GM21528 (cell line): ENCODE results near the gene LTK.

Experiments
- ATAC-seq: cut with Tn5 transposase; IDR thresholded peaks from one replicate; pipeline ENCODE4 v1.9.1; 2021; ENCODE audit warnings: mild to moderate bottlenecking, moderate library complexity; ENCODE audit not compliant: unreplicated experiment, low FRiP score

The LTK gene

DNA sequence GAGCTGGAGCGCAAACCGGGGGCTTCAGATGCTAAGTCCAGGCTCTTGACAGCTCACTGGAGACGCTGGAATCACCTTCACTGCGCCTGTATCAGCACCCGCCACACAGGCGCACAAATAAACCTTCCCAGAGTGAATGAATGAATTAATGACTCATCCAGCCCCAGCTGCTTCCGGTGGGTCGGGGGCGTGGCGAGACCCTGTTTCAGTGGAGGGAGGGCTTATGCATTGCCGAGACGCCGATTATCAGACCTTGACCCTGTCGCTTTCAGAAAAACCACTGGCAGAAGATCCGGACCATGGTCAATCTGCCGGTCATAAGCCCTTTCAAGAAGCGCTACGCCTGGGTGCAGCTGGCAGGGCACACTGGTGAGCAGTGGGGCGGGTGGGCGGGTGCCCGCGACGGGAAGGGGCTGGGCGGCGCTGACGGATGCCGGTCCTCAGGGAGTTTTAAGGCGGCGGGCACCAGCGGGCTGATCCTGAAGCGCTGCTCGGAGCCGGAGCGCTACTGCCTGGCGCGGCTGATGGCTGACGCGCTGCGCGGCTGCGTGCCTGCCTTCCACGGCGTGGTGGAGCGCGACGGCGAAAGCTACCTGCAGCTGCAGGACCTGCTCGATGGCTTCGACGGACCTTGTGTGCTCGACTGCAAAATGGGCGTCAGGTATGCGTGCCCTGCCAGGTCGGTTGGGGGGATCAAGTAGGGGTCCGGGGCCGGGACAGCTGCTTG, 12.3 kb downstream of the LTK start:
- no peak for ATAC-seq

DNA sequence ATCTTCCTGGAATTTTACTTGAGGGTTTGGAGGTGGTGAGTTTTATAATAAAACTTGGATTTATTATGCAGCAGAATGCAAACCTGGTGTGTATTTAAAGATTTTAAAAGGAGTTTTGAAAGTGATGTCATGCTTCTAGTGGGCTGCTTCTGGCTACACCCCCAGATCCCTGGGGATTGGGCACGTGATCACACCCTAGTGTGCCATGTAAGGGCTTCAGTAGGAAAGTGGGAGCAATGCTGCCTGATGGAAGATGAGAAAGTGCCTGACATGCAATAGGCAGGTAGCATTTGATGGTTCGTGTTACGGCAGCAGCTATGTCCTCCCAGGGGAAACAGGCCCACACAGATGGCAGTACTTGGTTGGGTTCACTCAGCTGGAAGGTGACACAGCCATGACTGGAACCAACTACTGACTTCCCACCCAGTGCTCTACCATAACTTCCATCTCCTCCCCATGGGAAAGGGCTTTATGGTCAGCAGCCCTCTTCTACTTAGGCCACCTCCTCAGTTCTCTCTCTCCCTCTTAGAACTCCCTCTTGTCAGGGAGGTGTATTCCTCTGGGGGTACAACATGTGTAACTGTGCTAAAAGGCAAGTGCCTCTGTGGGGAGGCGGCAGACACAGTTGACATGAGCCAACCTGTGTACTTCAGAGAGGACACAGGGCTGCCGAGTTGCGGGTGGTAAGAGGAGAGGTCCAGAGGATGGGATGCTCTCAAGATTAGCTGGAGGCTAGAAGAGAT, 14.3 kb downstream of the LTK start:
- no peak for ATAC-seq

DNA sequence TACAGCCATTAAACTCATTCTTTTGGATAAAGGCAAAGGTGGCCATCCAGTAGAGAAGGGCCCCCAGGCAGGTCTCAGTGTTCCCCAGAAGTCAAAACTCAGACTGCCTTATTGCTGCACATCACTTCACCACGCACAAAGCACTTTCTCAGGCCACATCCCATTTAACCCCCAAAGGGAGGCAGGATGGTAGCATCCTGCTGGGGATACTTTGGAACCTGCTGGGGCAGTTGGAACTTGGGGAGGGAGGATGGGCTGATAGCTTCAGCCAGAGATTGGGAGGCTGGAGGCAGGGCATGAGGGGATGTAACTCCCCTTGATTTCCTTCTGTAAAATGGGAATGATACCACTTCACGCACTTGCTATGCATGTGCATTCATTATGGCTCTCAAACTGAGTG, 15.0 kb downstream of the LTK start:
- ATAC-seq = no peak

DNA sequence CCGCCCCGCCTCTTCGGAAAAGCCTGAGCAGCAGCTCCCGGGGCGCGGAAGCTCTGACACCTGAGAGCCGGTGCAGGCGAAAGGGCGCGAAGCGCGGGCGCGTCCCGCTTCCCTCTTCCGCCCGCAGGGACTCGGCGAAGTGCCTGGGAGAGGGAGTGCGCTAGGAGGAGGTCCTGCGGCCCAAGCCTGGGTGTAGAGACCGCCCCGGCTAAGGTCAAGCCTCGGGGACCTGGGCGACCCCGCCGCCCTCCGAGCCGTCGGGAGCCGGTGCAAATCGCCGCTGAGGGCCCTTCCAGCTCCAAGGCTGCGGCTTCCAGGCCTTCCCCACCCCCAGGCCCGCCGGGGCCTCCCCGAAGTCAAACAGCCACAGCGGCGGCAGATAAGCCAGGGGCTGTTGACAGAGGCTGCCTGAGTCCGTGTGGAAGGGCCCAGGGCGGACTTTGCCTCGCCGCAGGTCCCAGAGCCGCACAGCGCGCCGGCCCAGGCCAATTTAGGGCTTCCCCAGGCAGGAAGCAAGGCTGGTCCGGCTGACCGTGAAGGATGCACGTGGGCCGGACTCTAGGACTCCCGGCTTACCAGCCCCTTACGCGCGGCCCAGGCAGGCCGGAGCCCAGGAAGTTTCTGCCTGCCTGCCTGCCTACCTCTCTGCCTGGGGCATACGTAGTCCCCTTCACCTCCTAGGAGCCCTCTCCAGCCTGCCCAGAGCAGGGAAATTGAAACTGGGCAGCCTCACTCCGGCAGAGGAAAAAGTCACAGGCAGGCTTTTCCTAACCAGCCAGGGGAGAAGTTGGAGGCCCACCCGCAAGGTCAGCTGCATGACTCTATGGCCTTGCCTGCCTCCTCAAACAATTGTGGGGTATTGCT, 17.7 kb downstream of the LTK start:
- no peak for ATAC-seq

DNA sequence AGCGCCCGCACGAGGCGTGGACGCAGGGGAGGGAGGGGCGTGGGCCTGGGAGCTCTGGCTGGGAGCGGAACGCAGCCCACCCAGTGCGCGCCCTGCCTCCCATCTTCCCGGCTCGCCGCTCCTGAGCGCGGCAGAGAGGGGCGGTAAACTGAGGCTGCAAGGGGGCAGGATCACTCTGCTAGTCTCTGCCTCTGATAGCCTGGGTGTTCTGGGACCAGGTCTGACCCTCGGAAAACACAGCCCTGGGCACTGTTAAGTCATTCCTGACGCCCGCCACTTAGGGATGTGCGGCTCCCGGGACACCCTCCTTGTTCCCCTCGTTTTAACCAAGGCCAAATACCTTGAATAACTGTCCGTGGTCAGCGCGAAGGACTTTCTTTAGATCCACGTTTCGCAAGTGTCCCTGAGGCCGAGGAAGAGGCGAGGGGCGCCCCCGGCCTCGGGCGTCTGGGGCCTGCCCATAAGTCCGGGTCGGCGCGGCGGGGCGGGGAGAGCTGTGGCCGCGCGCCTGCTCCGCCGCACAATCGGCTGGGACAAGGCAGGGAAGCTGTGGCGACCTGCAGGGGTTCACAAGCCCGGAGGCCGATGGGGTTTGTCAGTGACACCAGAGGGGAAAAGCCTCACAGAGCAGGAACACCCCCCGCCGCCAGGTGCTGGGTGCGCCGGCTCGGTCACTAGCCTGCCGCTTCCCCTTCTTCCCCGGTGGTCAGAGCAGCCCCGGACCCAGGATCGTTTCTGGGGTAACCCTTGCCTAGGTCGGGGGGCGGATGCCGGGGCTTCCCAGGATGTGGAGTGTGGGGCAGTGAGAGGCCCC, 18.5 kb downstream of the LTK start:
- no peak for ATAC-seq

DNA sequence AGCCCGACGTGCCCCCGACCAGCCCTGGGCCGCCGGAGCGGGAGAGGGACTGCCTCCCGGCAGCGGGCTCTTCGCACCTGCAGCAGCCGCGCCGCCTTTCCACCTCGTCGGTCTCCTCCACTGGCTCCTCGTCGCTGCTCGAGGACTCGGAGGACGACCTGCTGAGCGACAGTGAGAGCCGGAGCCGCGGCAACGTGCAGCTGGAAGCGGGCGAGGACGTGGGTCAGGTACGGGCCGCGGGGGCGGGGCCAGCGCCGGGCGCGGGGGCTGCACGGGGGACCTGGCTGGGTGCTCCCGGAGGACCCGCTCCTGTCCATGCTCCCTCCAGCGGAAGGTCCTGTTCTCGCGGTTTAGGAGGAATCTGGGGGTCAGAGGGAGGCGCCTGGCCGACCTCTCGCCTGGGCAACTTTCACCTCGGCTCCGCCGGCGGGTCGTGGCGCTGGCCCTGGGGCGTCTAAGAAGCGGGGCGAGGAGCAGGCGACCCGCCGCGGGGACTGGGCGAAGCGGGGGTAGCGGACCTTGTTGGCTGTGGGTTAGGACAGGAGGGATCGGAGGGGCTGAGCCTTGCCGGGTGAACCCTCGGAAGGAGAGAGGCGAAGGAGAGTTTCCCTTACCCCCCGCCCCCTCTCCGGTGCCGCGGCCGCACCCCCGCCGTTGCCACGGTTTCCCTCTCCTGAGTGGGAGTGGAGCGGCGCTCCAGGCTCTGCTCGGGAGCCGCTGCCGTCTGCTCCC, 19.3 kb downstream of the LTK start:
- peak; percentile 25 for ATAC-seq

DNA sequence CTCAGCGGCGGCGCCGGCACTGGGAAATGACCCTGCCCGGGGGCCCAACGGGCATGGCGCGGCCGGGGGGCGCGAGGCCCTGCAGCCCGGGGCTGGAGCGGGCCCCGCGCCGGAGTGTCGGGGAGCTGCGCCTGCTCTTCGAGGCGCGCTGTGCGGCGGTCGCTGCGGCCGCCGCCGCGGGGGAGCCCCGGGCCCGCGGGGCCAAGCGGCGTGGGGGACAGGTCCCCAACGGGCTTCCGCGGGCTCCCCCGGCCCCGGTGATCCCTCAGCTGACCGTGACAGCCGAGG, 19.8 kb downstream of the LTK start:
- no peak for ATAC-seq

DNA sequence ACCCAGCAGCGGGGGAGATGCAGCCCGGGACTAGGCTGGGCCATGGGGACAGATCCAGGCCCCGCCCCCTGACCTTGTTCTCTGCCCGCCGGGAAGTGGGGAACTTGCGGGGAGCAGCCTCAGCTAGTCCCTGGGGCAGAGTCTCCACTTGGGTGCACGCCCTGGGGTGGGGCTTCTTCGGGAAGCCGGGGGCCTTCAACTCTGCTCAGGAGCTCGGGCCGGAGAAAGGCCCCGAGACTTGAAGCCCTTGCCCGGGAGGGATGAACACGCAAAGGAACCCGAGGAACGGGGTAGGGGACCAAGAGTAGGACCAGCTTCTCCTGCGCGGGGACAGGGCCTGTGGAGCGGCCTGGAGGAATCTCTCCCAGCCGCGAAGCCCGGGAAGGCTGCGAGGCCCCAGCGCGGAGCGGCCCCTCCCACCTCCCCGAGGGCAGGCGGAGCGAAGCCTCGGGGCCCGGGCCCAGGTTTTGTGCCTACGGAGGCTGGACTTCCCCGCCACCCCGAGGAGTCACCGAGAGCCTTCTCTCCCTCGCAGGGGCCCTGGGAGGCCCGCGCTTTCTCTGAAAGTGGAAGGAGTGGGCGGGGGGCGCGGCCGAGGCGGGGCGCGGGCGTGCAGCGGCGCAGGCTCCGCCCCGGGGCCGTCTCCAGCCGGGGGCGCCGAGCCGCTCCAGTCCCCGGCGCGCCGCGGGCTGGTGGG, 20.3 kb downstream of the LTK start, which contains the start of gene ITPKA:
TSS of gene ITPKA (plus strand) at position 670 of the 697 bp plus-strand sequence. CDS start 54 bp downstream, outside the sequence.
- peak; percentile 69 for ATAC-seq

DNA sequence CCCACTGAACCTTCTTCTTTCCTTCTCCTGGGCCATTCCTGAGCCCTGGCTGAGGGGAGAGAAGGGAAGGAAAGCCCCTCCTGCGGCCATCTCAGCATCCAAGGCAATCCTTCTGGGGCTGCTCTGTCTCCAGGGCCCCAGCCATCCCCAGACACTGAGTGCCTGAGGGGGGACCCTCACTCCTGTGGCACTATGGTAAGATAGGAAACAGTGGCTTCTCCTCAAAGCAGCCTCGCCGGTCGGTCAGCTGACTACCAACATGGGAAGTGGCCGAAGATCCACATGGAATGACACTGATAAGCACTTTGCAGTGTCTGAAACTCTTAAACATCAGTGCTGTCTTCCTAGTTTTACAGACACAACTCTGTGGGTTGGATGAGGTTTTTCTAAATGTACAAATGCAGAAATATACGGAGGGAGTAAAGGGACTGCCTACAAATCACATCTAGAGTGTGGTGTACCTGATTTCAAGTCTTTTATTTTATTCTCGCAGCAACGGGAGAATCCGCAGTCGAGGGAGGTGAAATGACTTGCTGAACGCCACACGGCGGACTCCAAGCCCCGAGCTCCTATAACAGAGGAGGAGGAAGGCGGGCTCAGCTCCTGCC, 20.9 kb downstream of the LTK start:
- no peak for ATAC-seq

DNA sequence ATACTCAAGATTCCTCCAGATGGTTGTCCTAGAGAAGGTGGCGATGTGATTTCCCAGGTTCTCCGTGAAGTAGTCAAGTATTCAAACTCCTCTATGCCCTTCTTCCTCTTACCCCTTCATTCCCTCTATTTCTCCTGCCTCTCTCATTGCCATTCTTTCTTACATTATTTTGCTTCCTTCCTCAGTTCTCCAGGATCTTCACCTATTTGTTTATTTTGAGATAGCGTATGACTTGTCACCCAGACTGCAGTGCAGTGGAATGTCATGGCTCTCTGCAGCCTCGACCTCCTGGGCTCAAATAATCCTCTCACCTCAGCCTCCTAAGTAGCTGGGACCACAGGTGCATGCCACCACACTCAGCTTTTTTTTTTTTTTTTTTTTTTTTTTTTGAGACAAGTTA, 21.7 kb downstream of the LTK start:
- ATAC-seq = no peak

DNA sequence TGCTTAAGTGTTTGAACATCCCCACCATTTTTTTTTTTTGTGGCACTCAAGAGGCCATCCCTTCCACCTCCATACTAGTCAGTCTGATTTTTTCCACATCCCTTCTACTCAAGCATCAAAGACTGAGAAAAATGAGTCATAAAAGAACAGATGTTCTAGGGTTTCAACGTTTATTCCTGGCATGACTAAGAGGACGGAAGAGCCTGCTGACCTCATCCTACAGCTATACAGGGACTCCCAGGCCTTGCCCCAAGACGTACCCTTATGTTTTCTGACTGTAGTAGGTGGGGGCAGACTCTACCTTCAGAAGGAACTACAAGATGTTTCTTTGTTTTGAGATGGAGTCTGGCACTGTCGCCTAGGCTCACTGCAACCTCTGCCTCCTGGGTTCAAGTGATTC, 23.3 kb downstream of the LTK start:
- ATAC-seq = no peak

DNA sequence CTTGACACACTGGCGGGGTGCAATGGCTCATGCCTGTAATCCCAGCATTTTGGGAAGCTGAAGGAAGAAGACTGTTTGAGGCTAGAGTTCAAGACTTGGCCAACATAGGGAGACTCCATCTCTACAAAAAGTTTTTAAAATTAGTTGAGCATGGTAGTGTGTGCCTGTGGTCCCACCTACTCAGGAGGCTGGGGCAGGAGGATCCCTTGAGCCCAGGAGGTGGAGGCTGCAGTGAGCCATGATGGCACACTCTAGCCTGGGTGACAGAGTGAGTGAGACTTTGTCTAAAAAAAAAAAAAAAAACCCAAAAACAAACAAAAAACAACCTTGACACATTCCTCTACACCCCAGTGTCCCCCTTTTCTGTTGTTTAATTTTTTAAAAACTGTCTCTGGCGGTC, 24.0 kb downstream of the LTK start:
- ATAC-seq = no peak

DNA sequence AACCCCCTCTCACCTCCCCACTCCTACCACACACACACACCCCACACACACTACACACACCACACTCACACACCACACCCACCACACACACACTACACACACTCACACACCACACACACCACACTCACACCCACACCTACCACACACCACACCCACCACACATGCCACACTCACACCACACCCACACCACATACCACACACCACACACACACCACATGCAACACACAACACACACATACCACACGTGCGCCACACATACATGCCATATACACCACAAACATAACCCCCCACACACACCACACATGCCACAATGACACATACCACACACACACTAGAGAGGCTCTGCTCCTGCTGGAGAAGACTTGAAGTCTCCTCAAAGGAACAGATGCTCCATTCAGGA, 25.8 kb downstream of the LTK start:
- no peak for ATAC-seq

DNA sequence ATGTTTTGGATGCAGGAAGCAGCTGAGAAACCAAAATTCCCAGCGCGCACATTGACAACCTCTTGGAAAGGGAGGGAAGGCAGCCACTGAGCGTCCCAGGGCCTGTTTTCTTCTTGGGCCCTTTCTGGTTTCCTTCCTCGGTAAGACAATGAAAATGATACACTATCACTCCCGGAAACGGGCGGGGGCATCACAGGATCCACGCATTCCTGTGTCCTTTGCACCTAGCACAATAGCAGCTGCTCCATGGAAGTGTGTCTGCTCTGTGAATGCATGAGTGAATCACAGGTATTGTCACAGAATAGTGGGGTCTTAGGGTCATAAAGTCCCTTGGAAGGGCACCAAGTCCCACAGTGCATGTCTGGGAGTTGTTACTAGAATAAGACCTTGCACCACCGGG, 26.2 kb downstream of the LTK start:
- no peak for ATAC-seq

DNA sequence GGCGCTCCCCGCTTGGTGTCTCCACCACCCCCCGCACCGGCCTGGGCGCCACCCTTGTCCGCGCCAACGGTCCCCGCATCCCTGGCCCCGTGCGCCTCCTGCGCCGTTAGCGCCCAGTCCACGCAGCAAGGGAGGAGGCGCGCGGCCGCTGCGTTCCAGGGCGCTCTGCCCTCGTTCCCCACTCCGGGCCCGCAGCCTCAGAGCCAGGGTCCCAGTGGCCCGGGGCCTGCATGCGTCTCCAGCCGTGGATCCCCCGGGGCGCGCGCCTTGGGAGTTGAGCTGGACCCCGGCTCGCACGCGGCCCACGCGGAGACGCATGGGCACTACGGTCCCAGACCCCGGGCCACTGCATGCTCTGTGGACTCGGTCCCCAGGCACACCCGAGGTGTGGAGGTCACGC, 27.3 kb downstream of the LTK start:
- ATAC-seq = no peak

DNA sequence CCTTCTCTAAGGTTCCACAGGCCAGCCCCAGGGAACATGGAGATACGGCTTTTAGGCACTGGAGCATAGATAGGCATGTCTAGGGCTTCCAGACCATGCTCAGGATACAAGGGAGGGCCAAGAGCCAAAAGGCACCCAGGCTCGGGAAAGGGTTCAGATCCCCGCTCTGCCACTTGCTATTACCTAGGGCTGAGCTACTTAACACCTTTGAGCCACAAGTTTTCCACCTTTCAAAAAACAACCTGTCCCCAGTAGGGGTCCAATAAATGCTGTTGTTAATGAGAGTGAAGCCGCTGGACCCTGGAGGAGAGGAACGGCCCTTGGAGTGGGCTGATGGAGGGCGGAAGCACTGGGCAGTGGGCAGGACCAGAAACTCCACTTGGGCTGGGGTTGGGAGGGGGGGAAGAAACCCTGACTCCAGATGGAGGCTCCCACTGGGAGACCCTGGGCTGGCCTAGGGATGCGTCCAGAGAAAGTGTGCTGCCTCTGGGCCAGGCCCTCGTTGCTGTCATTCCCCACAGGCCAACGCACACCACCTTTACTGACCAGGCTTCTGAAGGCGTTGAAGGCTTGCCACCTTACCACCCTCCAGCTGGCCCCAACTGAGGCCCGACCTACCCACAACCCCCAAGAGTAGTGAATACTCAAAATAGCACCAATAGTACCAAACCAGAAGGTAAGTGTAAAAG, 28.5 kb downstream of the LTK start:
- no peak for ATAC-seq

DNA sequence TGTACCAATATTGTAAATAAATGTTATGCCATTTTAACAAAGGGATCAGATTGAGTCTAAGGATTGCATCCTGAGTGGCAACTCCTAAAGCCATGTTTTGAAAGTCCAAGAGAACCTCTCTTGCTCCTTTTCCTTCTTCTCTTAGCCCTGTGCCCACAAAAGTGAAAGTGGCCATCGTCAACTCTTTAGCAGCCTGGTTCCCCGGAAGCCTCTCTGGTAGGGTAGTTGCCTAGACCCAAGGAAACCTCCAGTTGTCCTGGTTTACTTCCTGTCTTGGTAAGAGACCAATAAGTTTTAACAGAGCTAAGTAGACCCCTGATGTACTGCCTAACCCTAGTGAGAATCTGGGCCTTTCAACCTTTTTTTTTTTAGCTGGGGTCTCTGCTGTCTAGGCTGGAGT, 30.1 kb downstream of the LTK start:
- no peak for ATAC-seq

DNA sequence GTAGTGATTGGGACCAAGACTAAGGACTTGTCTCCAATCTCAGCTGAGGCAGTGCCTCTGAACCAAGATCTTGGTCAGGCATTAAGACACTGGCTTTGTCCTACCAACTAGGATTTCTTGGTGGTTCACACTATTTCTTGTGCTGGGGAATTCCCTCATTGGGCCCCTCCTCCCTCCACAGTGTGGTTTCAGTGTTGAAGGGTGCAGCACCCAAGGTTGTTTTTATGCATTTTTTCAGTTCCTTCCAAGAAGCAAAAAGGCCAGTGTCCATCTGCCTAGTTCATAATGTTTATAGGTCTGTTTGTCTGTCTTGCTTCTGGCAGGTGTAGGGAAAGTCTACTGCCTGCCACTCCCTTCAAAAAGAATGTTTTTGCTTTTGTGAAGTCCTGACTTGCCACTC, 30.5 kb downstream of the LTK start:
- no peak for ATAC-seq
